Mesothelial cell of epicardium (in vitro differentiated cells): ENCODE data around the gene CCDC174. TPM values are rescaled to one million over a fixed set of nuclear protein-coding genes. Genes with fewer than 3 reads are reported as not detected.

Experiments
- DNase-seq, 2 experiments: peaks; one replicate each; pipeline ENCODE4 v3.0.0; 2021; ENCODE audit warnings: low spot score in 2 of 2; ENCODE audit not compliant: unreplicated experiment in 2 of 2
- H3K27ac Mint-ChIP-seq: 2 replicates; pipeline ENCODE4 v1.8.0; 2021; ENCODE audit warnings: mixed read lengths
- H3K27me3 Mint-ChIP-seq: 2 replicates; pipeline ENCODE4 v1.8.0; 2021; ENCODE audit warnings: low read depth, mixed read lengths
- H3K36me3 Mint-ChIP-seq: 2 replicates; pipeline ENCODE4 v1.8.0; 2021; ENCODE audit warnings: mixed read lengths
- H3K4me1 Mint-ChIP-seq: 2 replicates; pipeline ENCODE4 v1.8.0; 2021; ENCODE audit warnings: mixed read lengths
- H3K4me3 Mint-ChIP-seq: 2 replicates; pipeline ENCODE4 v1.8.0; 2021; ENCODE audit warnings: mild to moderate bottlenecking, moderate library complexity, mixed read lengths
- H3K9me3 Mint-ChIP-seq: 2 replicates; pipeline ENCODE4 v1.8.0; 2021; ENCODE audit warnings: mixed read lengths
- total RNA-seq: library from RNA; stranded (reverse); gene quantifications from 3 replicates; pipeline ENCODE4 v1.2.1, GENCODE V29; 2021
- TF ChIP-seq, protein P1 (sequence below): fragments of 200-600 bp; sonication (generic); IDR thresholded peaks from one replicate; pipeline ENCODE4 v1.5.0; 2021; ENCODE audit warnings: antibody characterized with exemption; ENCODE audit not compliant: unreplicated experiment

Gene CCDC174
- total RNA-seq, 1 donor from 2014 or later = 21.8 TPM

DNA sequence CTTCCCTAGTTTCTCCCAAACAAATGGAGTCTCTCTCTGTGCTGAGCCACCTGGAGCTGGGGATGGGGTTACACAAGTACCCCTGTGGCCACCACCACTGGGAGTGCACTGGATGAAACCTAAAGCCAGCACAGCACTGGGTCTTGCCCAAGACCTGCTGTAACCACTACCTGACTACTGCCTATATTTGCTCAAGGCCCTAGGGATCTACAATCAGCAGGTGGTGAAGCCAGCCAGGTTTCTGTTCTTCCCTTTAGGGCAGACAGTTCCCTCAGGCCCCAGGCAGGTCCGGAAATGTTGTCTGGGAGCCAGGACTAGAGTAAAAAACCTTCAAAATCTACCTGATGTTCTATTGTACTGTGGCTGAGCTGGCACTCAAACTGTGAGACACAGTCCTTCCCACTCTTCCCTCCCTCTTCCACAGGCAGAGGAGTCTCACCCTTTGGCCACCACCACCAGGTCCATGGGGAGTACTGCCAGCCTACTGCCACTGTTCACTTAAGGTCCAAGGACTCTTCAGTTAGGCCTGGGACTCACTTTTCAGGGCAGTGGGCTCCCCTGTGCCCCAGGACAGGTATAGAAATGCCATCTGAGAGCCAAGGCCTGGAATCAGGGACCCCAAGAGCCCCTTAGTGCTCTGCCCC is 47.2 kb downstream of the CCDC174 start:
- H3K27ac Mint-ChIP-seq = no peak overlapping the region
- TF ChIP-seq, protein P1, sequence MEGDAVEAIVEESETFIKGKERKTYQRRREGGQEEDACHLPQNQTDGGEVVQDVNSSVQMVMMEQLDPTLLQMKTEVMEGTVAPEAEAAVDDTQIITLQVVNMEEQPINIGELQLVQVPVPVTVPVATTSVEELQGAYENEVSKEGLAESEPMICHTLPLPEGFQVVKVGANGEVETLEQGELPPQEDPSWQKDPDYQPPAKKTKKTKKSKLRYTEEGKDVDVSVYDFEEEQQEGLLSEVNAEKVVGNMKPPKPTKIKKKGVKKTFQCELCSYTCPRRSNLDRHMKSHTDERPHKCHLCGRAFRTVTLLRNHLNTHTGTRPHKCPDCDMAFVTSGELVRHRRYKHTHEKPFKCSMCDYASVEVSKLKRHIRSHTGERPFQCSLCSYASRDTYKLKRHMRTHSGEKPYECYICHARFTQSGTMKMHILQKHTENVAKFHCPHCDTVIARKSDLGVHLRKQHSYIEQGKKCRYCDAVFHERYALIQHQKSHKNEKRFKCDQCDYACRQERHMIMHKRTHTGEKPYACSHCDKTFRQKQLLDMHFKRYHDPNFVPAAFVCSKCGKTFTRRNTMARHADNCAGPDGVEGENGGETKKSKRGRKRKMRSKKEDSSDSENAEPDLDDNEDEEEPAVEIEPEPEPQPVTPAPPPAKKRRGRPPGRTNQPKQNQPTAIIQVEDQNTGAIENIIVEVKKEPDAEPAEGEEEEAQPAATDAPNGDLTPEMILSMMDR = no peak
- DNase-seq = no peak
- no peaks in the 10 kb centered on the region for H3K36me3 Mint-ChIP-seq
- no peaks in the 10 kb centered on the region for H3K4me1 Mint-ChIP-seq
- H3K9me3 Mint-ChIP-seq = peaks cover 14% of the 10 kb centered on the region
- H3K4me3 Mint-ChIP-seq = no peak overlapping the region
- H3K27me3 Mint-ChIP-seq = peaks cover 26% of the 10 kb centered on the region

DNA sequence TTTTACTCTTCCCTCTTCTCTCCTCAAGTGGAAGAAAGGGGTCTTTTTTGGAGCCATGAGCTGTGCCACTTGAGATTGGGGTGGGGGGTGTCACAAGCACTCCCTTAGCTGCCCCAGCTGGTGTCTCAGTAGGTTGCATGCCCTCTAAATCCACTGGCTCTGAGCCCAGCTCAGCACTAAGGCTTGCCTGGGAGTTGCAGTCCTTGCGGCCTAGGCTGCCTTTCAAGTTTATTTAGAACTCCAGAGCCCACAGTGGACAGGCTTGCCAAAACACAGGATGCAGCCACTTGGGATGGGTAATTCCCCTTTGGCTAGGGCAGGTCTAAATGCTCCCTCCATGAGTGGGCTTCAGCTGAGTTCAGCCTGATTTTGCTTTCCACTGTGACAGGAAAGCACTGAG is 48.1 kb downstream of the CCDC174 start:
- TF ChIP-seq, protein P1 = no peak
- Mint-ChIP-seq H3K27ac (no peak overlapping the region), H3K4me3 (no peak overlapping the region), H3K4me1 (no peaks in the 10 kb centered on the region), H3K9me3 (peaks cover 5% of the 10 kb centered on the region), H3K36me3 (no peaks in the 10 kb centered on the region), H3K27me3 (peaks cover 19% of the 10 kb centered on the region)
- no peak for DNase-seq

DNA sequence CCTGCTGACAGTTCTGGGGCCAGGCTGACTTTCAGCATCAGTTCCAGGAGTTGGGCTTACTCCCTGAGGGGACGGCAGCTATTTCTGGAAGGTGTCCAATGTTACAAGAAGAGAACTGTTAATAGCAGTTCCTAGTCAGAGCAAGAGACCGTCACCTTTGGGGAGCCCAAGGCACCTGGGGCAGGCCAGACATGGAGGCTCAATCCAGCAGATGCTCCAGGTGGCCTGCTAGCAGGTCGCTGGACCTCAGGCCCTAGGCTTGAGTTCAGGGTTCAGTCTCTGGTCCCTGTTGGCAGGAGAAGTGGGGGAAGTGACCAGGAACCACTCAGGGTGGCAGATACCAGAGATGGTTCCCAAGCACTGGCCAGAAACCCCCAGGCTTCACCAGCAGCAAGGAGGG is 49.3 kb downstream of the CCDC174 start:
- H3K9me3 Mint-ChIP-seq = peaks cover 5% of the 10 kb centered on the region
- no peak for DNase-seq
- H3K27me3 Mint-ChIP-seq = peaks cover 14% of the 10 kb centered on the region
- TF ChIP-seq, protein P1 = no peak
- H3K36me3 Mint-ChIP-seq = no peaks in the 10 kb centered on the region
- no peak overlapping the region for H3K27ac Mint-ChIP-seq
- no peaks in the 10 kb centered on the region for H3K4me1 Mint-ChIP-seq
- H3K4me3 Mint-ChIP-seq = no peak overlapping the region

DNA sequence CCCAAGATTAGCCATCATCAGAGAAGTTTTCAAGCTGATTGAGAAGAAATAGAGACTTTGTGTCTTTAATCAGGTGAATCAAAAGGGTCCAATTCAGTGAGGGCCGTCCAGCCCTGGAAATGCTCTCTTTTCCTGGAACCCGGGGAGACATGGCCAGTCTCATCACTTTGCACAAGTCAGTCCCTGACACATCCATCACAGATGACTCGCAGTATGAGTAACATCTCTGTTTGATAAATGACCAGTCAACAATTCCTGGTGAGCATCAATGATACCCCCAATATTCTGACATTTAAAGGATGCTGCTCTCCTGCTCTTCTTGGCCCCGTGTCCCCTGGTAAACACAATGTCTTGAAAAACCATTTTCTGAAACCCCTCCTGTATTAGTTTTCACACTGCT is 50.1 kb downstream of the CCDC174 start:
- Mint-ChIP-seq H3K27ac (no peak overlapping the region), H3K4me1 (no peaks in the 10 kb centered on the region), H3K4me3 (no peak overlapping the region), H3K36me3 (no peaks in the 10 kb centered on the region), H3K9me3 (peaks cover 5% of the 10 kb centered on the region), H3K27me3 (peaks cover 14% of the 10 kb centered on the region)
- DNase-seq = no peak
- TF ChIP-seq, protein P1 = no peak

DNA sequence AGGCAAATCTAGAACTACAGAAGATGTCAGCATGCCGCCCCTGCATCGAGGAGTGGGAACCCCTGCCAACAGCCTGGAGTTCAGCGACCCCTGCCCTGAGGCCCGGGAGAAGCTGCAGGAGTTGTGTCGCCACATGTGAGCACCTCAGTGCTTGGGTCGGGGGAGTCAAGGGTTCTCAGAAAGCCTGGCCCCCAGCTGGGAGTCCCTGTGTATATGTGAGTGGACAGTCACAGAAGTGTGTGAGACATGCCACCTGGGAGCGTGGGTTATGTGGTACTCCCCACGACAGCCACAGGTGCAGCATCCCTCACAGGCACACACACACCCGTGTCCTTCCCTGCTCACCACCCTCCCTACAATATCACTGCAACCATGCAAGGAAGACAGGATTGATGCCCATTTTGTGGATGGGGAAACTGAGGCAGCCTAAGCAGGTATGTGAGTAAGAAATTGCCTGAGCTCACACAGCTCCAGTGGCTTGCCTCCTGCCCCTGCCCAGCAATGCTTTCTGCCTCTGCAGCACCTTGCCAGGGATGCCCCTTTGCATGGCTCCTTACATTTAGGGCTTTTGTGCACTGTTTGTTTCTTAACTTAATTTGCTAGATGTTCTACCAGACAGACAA is 51.7 kb downstream of the CCDC174 start:
- Mint-ChIP-seq H3K27me3 (peaks cover 10% of the 10 kb centered on the region), H3K4me1 (no peaks in the 10 kb centered on the region), H3K9me3 (peaks cover 2% of the 10 kb centered on the region), H3K36me3 (no peaks in the 10 kb centered on the region), H3K4me3 (no peak overlapping the region), H3K27ac (no peak overlapping the region)
- TF ChIP-seq, protein P1 = no peak
- DNase-seq = no peak
